ENCODE data around the gene GGCX.

DNA sequence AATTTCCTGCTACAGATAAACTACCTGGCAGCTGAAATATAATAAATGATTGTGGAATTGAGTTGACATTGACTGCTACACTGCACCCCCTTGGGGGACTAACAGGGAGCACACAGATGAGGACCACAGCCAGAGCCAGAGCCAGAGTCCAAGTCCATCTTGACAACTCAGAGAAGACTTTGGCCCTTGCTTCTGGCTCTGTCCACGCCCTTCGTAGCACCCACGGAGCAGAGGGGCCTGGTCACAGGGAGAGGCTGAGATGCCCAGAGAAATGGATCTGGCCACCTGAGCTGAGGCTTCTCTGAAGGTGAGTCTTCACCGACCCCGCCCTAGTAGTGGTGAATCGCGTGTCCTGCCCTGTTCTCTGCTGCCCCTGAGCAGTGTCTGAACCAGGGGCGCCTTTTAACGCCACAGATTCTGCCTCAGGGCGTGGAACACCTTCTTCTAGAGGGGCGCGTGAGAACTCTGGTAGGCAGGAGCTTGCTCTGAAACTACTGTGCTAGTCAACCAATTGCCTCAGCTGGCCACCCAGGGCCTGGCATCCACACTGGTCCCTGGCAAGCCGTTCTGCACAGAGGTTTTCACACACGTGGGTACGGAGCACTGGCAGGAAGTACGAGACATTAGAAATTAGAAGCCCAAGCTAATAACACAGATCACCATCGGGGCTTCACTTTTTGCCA lies 58.0 kb downstream of the GGCX start:
- TF ChIP-seq, protein P1, sequence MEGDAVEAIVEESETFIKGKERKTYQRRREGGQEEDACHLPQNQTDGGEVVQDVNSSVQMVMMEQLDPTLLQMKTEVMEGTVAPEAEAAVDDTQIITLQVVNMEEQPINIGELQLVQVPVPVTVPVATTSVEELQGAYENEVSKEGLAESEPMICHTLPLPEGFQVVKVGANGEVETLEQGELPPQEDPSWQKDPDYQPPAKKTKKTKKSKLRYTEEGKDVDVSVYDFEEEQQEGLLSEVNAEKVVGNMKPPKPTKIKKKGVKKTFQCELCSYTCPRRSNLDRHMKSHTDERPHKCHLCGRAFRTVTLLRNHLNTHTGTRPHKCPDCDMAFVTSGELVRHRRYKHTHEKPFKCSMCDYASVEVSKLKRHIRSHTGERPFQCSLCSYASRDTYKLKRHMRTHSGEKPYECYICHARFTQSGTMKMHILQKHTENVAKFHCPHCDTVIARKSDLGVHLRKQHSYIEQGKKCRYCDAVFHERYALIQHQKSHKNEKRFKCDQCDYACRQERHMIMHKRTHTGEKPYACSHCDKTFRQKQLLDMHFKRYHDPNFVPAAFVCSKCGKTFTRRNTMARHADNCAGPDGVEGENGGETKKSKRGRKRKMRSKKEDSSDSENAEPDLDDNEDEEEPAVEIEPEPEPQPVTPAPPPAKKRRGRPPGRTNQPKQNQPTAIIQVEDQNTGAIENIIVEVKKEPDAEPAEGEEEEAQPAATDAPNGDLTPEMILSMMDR (conservative IDR thresholded peaks at IDR 0.05; ENCODE audit: low read depth, low read length) = no peak
- no peak for TF ChIP-seq EZH2 (IDR thresholded peaks at IDR 0.05; ENCODE audit: borderline replicate concordance, low read depth, low read length, poor library complexity, severe bottlenecking)
